ENCODE measurements around the gene APOBEC3A. TPM values are rescaled to one million over a fixed set of nuclear protein-coding genes. Genes with fewer than 3 reads are reported as not detected.
A peak's percentile ranks its signal among the peaks of the same experiment; 100 is the strongest.
"Not testable (repeated sequence)": the region's sequence is repeated elsewhere in the genome, so short reads cannot be mapped to it uniquely, and the experiment has no call there.

Gene APOBEC3A
- total and polyA plus RNA-seq, 5 experiments from 2014 or later = not detected

GRCh38 chr22:38945706-38946338 is 11.6 kb upstream of the APOBEC3A start:
- H3K36me3 Mint-ChIP-seq, DNase-seq, POLR2A ChIA-PET, H3K4me3 Mint-ChIP-seq, ATAC-seq, H3K9me3 Mint-ChIP-seq: not testable (repeated sequence)
- H3K4me1 Mint-ChIP-seq = peaks cover 14 to 35% (median 20%) of the 10 kb centered on the region in 4 donors
- H3K27ac Mint-ChIP-seq = peak overlapping the region in 2 of 10 donors; percentile 50 to 63
- H3K27me3 Mint-ChIP-seq = peaks cover 27 to 72% (median 58%) of the 10 kb centered on the region in 5 donors

- Mint-ChIP-seq H3K36me3 (peaks cover 0 to 4% (median 0%) of the 10 kb centered on the region in 3 donors), H3K9me3 (no peaks in the 10 kb centered on the region), H3K27ac (peak overlapping the region in 1 of 10 donors; percentile 14), H3K27me3 (peaks cover 25 to 66% (median 53%) of the 10 kb centered on the region in 5 donors), H3K4me3 (no peak overlapping the region), H3K4me1 (peaks cover 8 to 25% (median 12%) of the 10 kb centered on the region in 4 donors)
- POLR2A ChIA-PET = no interaction called here
- DNase-seq = no peak
- no peak for ATAC-seq
These were observed 10.6 kb upstream of the APOBEC3A start for GRCh38 chr22:38946771-38947170.

GRCh38 chr22:38947321-38948140 is 9.9 kb upstream of the APOBEC3A start:
- ATAC-seq (no peak), DNase-seq (no peak)
- H3K4me1 Mint-ChIP-seq = peaks cover 3 to 20% (median 8%) of the 10 kb centered on the region in 4 donors
- H3K9me3 Mint-ChIP-seq = no peaks in the 10 kb centered on the region
- H3K4me3 Mint-ChIP-seq = no peak overlapping the region
- H3K27ac Mint-ChIP-seq = peak overlapping the region in 1 of 10 donors; percentile 73
- peaks cover 0 to 4% (median 0%) of the 10 kb centered on the region in 3 donors for H3K36me3 Mint-ChIP-seq
- H3K27me3 Mint-ChIP-seq = peaks cover 21 to 59% (median 47%) of the 10 kb centered on the region in 5 donors
- POLR2A ChIA-PET = no interaction called here

- Mint-ChIP-seq H3K4me1 (peaks cover 2 to 15% (median 3%) of the 10 kb centered on the region in 4 donors), H3K27me3 (peaks cover 17 to 53% (median 42%) of the 10 kb centered on the region in 5 donors), H3K9me3 (no peaks in the 10 kb centered on the region), H3K4me3 (no peak overlapping the region), H3K36me3 (peaks cover 0 to 3% (median 0%) of the 10 kb centered on the region in 3 donors), H3K27ac (no peak overlapping the region)
- no peak for DNase-seq
- POLR2A ChIA-PET = no interaction called here
- no peak for ATAC-seq
These were observed 9.0 kb upstream of the APOBEC3A start for GRCh38 chr22:38948181-38948940.

- H3K27ac Mint-ChIP-seq = no peak overlapping the region
- H3K4me1 Mint-ChIP-seq = peaks cover 0 to 14% (median 0%) of the 10 kb centered on the region in 4 donors
These were observed 7.5 kb upstream of the APOBEC3A start for GRCh38 chr22:38949889-38950405.

GRCh38 chr22:38950527-38951295 is 6.7 kb upstream of the APOBEC3A start:
- Mint-ChIP-seq H3K4me1 (peaks cover 0 to 14% (median under 1%) of the 10 kb centered on the region in 4 donors), H3K36me3 (no peaks in the 10 kb centered on the region), H3K27me3 (peaks cover 12 to 30% (median 20%) of the 10 kb centered on the region in 5 donors), H3K27ac (no peak overlapping the region), H3K9me3 (no peaks in the 10 kb centered on the region), H3K4me3 (no peak overlapping the region)
- DNase-seq (no peak), ATAC-seq (no peak)
- POLR2A ChIA-PET = no interaction called here

More at GRCh38 chr22:38949889-38950405, 7.5 kb upstream of the APOBEC3A start:
- POLR2A ChIA-PET = no interaction called here
- no peak for ATAC-seq
- H3K9me3 Mint-ChIP-seq = no peaks in the 10 kb centered on the region
- no peak for DNase-seq
- H3K36me3 Mint-ChIP-seq = no peaks in the 10 kb centered on the region
- H3K4me3 Mint-ChIP-seq = no peak overlapping the region
- H3K27me3 Mint-ChIP-seq = peaks cover 14 to 38% (median 27%) of the 10 kb centered on the region in 5 donors

- Mint-ChIP-seq H3K4me3 (no peak overlapping the region), H3K4me1 (peaks cover 0 to 12% (median 1%) of the 10 kb centered on the region in 4 donors), H3K9me3 (no peaks in the 10 kb centered on the region), H3K27ac (no peak overlapping the region), H3K36me3 (no peaks in the 10 kb centered on the region), H3K27me3 (peaks cover 3 to 20% (median 15%) of the 10 kb centered on the region in 5 donors)
- ATAC-seq = no peak
- POLR2A ChIA-PET = no interaction called here
- DNase-seq = no peak
These were observed 5.7 kb upstream of the APOBEC3A start for GRCh38 chr22:38951734-38952133.

- Mint-ChIP-seq H3K4me3 (peak overlapping the region in 1 of 10 donors; percentile 76), H3K36me3 (no peaks in the 10 kb centered on the region), H3K27ac (peak overlapping the region in 2 of 10 donors; percentile 1 to 8)
These were observed 5.0 kb upstream of the APOBEC3A start for GRCh38 chr22:38952281-38952993.

GRCh38 chr22:38953091-38953490 is 4.3 kb upstream of the APOBEC3A start:
- no peak for ATAC-seq
- no peak overlapping the region for H3K27ac Mint-ChIP-seq
- no peak for DNase-seq
- peaks cover 0 to 7% (median 3%) of the 10 kb centered on the region in 5 donors for H3K27me3 Mint-ChIP-seq
- H3K9me3 Mint-ChIP-seq = no peaks in the 10 kb centered on the region
- peaks cover 0 to 8% (median 1%) of the 10 kb centered on the region in 4 donors for H3K4me1 Mint-ChIP-seq
- POLR2A ChIA-PET = no interaction called here
- no peaks in the 10 kb centered on the region for H3K36me3 Mint-ChIP-seq
- H3K4me3 Mint-ChIP-seq = no peak overlapping the region

More at GRCh38 chr22:38952281-38952993, 5.0 kb upstream of the APOBEC3A start:
- Mint-ChIP-seq H3K4me1 (peaks cover 0 to 11% (median 1%) of the 10 kb centered on the region in 4 donors), H3K9me3 (no peaks in the 10 kb centered on the region), H3K27me3 (peaks cover 0 to 14% (median 9%) of the 10 kb centered on the region in 5 donors)
- DNase-seq (no peak), ATAC-seq (no peak)
- POLR2A ChIA-PET = interaction anchor here (0.6 kb wide), 1 partner anchor 190 kb away, joined by 9 read pairs; no protein-coding TSS in a partner anchor

GRCh38 chr22:38953577-38954413 is 3.6 kb upstream of the APOBEC3A start:
- Mint-ChIP-seq H3K36me3 (no peaks in the 10 kb centered on the region), H3K4me3 (peak overlapping the region in 1 of 10 donors; percentile 43), H3K27me3 (peaks cover 0 to 5% (median 0%) of the 10 kb centered on the region in 5 donors), H3K27ac (peak overlapping the region in 3 of 10 donors; percentile 24 to 40 (median 38)), H3K9me3 (no peaks in the 10 kb centered on the region), H3K4me1 (peaks cover 0 to 10% (median 1%) of the 10 kb centered on the region in 4 donors)
- DNase-seq (no peak), ATAC-seq (peak in 1 of 2 donors; percentile 50)
- POLR2A ChIA-PET = no interaction called here
